Nephron progenitor cell (in vitro differentiated cells): ENCODE measurements around the gene TIMM50.

ENCODE experiments used
- DNase-seq: peaks from one replicate; pipeline ENCODE4 v3.0.0; 2021
- H3K27ac Mint-ChIP-seq: 2 replicates; pipeline ENCODE4 v1.8.0; 2021; ENCODE audit warnings: mild to moderate bottlenecking, moderate library complexity, mixed read lengths
- H3K27me3 Mint-ChIP-seq: 2 replicates; pipeline ENCODE4 v1.8.0; 2021; ENCODE audit warnings: mild to moderate bottlenecking, low read depth, mixed read lengths; ENCODE audit not compliant: poor library complexity
- H3K36me3 Mint-ChIP-seq: 2 replicates; pipeline ENCODE4 v1.8.0; 2021; ENCODE audit warnings: low read depth, mixed read lengths
- H3K4me1 Mint-ChIP-seq: 2 replicates; pipeline ENCODE4 v1.8.0; 2021; ENCODE audit warnings: mixed read lengths
- H3K4me3 Mint-ChIP-seq: 2 replicates; pipeline ENCODE4 v1.8.0; 2021; ENCODE audit warnings: mild to moderate bottlenecking, moderate library complexity, mixed read lengths
- H3K9me3 Mint-ChIP-seq: 2 replicates; pipeline ENCODE4 v1.8.0; 2021; ENCODE audit warnings: mild to moderate bottlenecking, moderate library complexity, mixed read lengths
- TF ChIP-seq, protein P1 (sequence below): fragments of 200-600 bp; sonication (generic); IDR thresholded peaks from 2 replicates; pipeline ENCODE4 v1.5.0; 2021; ENCODE audit warnings: antibody characterized with exemption

TIMM50 gene

DNA sequence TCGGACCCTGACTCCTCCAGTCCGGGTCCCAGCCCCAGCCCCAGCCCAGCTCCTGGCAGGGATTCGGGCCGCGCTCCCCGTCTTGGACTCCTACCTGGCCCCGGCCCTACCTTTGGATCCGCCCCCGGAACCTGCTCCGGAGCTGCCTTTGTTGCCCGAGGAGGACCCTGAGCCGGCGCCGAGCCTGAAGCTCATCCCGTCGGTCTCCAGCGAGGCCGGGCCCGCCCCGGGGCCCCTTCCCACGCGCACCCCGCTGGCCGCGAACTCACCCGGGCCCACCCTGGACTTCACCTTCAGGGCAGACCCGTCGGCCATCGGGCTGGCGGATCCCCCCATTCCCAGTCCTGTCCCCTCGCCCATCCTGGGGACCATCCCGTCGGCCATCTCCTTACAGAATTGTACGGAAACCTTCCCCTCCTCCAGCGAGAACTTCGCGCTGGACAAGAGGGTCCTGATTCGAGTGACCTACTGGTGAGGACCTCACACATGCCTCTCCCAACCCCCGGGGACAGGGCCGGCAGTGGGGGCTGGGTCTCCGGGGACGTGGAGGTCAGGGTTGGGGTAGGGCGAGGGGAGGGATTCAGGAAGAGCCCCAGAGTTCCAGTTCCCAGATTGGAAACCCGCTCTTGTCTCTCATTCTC lies 35.0 kb downstream of the TIMM50 start:
- peak; percentile 54 for DNase-seq
- peaks cover 49% of the 10 kb centered on the region for H3K4me1 Mint-ChIP-seq
- H3K27me3 Mint-ChIP-seq = peaks cover 27% of the 10 kb centered on the region
- no peaks in the 10 kb centered on the region for H3K9me3 Mint-ChIP-seq
- TF ChIP-seq, protein P1, sequence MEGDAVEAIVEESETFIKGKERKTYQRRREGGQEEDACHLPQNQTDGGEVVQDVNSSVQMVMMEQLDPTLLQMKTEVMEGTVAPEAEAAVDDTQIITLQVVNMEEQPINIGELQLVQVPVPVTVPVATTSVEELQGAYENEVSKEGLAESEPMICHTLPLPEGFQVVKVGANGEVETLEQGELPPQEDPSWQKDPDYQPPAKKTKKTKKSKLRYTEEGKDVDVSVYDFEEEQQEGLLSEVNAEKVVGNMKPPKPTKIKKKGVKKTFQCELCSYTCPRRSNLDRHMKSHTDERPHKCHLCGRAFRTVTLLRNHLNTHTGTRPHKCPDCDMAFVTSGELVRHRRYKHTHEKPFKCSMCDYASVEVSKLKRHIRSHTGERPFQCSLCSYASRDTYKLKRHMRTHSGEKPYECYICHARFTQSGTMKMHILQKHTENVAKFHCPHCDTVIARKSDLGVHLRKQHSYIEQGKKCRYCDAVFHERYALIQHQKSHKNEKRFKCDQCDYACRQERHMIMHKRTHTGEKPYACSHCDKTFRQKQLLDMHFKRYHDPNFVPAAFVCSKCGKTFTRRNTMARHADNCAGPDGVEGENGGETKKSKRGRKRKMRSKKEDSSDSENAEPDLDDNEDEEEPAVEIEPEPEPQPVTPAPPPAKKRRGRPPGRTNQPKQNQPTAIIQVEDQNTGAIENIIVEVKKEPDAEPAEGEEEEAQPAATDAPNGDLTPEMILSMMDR = no peak
- peaks cover 5% of the 10 kb centered on the region for H3K36me3 Mint-ChIP-seq
- H3K4me3 Mint-ChIP-seq = peak overlapping the region; percentile 86
- H3K27ac Mint-ChIP-seq = peak overlapping the region; percentile 48

- H3K4me3 Mint-ChIP-seq = peak overlapping the region; percentile 86
- H3K4me1 Mint-ChIP-seq = peaks cover 52% of the 10 kb centered on the region
- no peaks in the 10 kb centered on the region for H3K9me3 Mint-ChIP-seq
- peak overlapping the region; percentile 22 for H3K27ac Mint-ChIP-seq
- peaks cover 27% of the 10 kb centered on the region for H3K27me3 Mint-ChIP-seq
- TF ChIP-seq, protein P1 = no peak
- no peak for DNase-seq
- H3K36me3 Mint-ChIP-seq = peaks cover 5% of the 10 kb centered on the region
Measured at GRCh38 chr19:39516270-39516669, 35.6 kb downstream of the TIMM50 start.

DNA sequence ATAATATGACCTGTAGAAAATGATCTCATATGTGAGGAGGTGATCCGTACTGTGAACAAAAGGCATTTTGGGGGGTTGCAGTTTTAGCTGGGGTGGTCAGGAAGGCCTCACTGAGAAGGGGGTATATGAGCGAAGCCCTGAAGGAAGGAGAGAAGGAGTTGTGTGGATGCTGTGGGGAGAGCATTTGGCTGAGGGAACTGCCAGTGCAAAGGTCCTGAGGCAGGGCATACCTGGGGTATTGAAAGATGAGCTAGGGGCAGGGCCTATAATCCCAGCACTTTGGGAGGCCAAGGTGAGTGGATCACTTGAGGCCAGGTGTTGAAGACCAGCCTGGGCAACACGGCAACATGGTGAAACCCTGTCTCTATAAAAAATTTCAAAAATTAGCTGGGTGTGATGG lies 36.8 kb downstream of the TIMM50 start:
- Mint-ChIP-seq H3K9me3 (no peaks in the 10 kb centered on the region), H3K4me3 (peak overlapping the region; percentile 86), H3K27ac (peak overlapping the region; percentile 17), H3K4me1 (peaks cover 57% of the 10 kb centered on the region), H3K27me3 (peaks cover 27% of the 10 kb centered on the region), H3K36me3 (peaks cover 5% of the 10 kb centered on the region)
- DNase-seq = no peak
- TF ChIP-seq, protein P1 = no peak

GRCh38 chr19:39518458-39518857 lies 37.8 kb downstream of the TIMM50 start:
- TF ChIP-seq, protein P1 = no peak
- no peak for DNase-seq
- peaks cover 27% of the 10 kb centered on the region for H3K27me3 Mint-ChIP-seq
- peak overlapping the region; percentile 77 for H3K4me3 Mint-ChIP-seq
- peaks cover 12% of the 10 kb centered on the region for H3K36me3 Mint-ChIP-seq
- H3K9me3 Mint-ChIP-seq = no peaks in the 10 kb centered on the region
- peaks cover 57% of the 10 kb centered on the region for H3K4me1 Mint-ChIP-seq
- peak overlapping the region; percentile 99 for H3K27ac Mint-ChIP-seq

DNA sequence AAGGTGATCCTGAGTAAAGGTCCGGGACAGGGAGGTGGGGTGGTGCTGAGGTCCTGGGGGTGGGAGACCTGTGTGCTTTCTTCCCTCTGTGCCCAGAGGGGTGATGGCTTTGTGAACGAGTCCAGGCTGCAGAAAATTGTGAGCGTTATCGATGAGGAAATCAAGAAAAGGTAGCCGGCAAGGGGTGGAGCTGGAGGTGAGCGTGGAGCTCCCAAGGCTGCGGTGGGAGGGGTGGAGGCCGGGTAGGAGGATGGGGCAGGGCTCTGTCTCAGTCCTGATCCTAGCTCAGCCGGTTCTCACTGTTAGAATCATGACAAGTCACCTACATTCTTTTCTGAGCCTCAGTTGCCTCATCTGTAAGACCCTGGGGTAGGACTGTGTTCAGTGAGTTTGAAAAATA lies 38.3 kb downstream of the TIMM50 start:
- peak overlapping the region; percentile 77 for H3K4me3 Mint-ChIP-seq
- H3K27me3 Mint-ChIP-seq = peaks cover 27% of the 10 kb centered on the region
- TF ChIP-seq, protein P1 = no peak
- H3K27ac Mint-ChIP-seq = peak overlapping the region; percentile 99
- H3K36me3 Mint-ChIP-seq = peaks cover 12% of the 10 kb centered on the region
- H3K9me3 Mint-ChIP-seq = no peaks in the 10 kb centered on the region
- DNase-seq = no peak
- peaks cover 57% of the 10 kb centered on the region for H3K4me1 Mint-ChIP-seq
